IPS-NIHi11 (cell line): Measurements from ENCODE around the gene NARS2.
"Not testable (repeated sequence)": the region's sequence is repeated elsewhere in the genome, so short reads cannot be mapped to it uniquely, and the experiment has no call there.

Source experiments
- DNase-seq: peaks from one replicate; pipeline ENCODE4 v3.0.0; 2012; ENCODE audit warnings: mixed read lengths, low spot score

The NARS2 gene

DNA sequence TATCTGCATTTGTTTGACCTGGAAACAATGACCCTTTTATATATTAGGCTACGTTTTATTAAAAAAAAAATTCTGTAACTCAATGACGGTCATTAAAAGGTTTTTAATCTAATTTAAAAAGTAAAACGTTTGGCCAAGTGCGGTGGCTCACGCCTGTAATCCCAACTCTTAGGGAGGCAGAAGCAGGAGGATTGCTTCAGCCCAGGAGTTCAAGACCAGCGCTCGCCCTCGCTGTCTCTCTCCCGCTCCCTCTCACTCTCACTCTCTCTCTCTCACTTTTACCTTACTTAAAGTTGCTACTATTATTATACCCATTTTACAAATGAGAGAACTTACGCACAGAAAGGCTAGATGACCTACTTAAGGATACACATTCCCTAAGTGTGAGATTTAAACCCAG, 814 bp upstream of the NARS2 start:
- DNase-seq, result no peak

DNA sequence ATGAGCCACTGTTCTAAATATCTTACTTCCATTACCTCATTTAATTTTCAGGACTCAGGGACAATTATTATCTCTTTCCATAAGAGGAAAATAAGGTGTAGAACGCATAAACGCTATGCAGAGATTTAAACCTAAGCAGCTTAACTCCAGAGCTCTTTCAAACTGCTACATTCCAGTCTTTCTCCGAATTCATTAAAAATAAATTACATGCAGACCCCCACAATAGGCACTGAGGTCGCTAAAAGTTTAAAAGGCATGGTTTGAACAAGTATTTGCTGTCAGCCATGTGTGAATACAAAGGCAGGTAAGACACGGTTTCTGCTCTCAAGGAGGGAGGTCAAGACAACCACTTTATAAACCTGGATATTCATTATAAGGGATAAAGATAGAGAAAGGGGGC, 983 bp downstream of the NARS2 start:
- no peak for DNase-seq

DNA sequence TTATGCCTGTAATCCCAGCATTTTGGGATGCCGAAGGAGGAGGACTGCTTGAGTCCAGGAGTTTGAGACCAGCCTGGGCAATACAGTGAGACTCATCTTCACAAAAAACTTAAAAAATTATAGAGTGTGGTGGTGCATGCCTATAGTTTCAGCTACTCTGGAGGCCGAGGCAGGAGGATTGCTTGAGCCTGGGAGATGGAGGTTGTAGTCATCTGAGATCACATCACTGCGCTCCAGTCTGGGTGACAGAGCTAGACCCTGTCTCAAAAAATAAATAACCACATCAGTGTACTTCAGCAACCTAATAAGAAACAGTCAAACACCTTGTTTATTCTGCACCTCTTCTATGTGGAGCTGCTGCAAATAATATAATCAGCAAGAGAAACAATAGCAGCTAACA, 1.4 kb downstream of the NARS2 start:
- DNase-seq, result no peak

DNA sequence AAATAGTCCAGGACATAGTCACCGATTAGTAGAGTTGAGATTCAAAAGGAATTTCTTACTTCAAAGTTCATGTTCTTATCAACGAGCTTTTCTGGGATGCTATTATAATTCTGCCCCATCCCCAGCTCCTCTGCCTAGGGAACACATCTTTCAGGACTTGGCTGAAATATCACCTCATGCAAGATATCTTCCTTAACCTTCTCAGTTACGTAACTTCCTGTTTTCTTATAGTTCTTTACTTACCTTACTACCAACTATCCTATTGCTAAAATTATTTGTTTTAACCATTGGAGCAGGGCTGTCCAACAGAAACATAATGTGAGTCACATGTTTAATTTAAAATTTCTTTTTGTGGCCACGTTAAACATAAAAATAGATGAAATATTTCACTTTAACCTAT, 2.3 kb downstream of the NARS2 start:
- no peak for DNase-seq

DNA sequence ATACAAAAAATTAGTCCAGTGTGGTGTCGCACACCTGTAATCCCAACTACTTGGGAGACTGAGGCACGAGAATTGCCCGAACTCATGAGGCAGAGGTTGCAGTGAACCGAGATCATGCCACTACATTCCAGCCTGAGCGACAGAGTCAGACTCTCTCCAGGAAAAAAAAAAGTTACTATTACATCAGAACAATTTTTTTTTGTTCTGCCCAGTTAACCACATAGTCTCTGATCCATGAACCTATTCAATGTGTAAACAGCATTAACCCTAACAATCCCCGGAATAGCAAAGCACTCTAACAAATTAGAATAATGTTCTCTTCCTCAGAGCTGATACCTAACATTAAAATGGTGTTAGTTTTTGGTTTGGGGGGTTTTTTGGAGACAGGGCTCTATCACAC, 4.6 kb downstream of the NARS2 start:
- DNase-seq, result no peak

DNA sequence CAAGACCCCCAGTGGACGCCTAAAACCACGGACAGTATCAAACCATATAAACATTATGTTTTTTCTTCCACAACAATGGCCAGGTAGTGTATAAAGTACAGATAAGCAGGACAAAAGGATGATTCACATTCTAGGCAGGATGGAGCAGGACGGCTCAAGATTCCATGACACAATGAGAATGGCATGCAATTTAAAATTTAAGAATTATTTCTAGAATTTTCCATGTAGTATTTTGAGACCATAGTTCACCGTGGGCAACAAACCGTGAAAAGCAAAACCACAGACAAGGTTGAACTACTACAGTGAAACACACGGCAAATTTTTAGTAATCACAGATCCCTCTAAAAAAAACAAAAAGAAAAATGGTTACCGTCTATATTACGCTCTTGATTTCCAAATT, 7.5 kb downstream of the NARS2 start:
- no peak for DNase-seq

DNA sequence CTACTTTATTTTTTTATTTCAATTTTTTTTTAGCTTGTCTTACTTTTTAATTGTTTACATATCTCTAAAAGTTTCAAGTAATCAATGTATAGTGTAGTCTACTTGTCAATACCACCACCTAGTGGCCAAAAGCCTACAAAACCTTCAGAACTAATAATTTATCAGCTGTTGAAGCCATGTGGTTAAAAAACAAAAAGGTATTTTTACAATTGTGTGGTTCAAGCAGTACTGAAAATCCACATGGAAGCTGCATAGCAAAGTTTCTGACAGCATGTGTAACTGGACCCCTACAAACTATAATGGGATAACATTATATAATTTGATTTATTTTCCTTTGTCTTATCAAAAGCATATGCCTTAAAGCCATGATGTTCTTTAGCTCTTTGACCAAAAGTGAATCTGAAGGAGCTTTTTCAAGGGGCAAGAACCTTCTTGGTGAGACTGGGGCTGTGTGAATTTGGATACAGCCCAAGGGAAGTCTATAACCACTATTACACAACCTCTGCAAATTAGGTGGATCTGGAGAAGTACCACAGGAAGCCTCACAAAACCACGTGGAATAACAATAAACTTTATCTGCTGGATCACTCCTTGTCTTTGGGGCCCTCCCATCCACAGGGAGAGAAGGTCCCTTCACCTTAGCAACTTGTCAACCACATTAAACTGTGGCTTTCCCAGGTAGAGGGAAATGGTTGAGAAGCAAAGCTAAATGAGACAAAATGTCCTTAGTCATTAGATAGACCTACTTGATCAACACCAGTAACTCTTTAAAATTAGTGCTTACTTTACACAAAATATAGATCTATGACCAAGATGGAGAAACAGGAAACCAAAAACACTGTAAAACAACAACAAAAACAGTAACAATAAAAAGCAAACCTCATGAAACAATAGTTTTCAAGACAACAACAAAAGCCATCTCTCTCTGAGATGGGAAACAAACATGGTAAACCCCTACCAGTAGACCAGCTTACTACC, 9.9 kb downstream of the NARS2 start:
- DNase-seq, result peak; percentile 45

DNA sequence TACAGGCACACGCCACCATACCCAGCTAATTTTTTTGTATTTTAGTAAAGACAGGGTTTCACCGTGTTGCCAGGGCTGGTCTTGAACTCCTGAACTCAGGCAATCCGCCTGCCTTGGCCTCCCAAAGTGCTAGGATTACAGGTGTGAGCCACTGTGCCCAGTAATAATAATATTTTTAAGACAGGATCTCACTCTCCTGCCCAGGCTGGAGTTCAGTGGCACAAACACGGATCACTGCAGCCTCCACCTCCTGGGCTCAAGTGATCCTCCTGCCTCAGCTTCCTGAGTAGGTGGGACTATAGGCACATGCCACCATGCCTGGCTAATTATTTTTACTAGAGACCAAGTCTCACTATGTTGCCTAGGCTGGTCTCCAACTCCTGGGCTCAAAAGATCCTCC, 10.6 kb downstream of the NARS2 start:
- not testable (repeated sequence) for DNase-seq

DNA sequence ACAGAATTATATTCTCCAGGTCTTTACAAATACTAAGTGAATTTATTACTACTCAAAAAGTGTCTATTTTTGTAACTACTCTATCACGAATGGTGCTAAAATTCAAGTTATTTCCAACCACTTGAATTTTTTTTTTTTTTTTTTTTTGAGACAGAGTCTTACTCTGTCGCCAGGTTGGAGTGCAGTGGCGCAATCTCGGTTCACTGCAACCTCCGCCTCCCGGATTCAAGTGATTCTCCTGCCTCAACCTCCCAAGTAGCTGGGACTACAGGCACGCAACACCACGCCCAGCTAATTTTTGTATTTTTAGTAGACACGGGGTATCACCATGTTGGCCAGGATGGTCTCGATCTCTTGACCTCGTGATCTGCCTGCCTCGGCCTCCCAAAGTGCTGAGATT, 11.6 kb downstream of the NARS2 start:
- not testable (repeated sequence) for DNase-seq

DNA sequence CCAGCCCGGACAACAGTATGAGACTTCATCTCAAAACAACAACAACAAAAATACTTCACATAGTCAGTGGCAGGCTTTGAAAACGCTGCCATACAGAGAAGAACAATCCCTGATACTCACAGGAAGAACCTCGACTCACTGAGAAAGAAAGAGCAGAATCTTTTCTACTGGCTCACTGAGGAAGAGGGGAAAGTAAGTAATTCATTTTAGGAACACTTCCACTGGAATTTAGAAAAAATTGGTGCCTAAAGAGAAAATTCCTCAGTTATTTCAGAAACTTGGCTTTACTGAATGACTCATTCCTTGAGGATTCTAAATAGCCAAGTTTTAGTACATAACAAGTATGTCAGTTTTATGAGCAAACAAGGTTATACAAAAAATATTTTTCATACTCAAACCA, 12.3 kb downstream of the NARS2 start:
- no peak for DNase-seq

DNA sequence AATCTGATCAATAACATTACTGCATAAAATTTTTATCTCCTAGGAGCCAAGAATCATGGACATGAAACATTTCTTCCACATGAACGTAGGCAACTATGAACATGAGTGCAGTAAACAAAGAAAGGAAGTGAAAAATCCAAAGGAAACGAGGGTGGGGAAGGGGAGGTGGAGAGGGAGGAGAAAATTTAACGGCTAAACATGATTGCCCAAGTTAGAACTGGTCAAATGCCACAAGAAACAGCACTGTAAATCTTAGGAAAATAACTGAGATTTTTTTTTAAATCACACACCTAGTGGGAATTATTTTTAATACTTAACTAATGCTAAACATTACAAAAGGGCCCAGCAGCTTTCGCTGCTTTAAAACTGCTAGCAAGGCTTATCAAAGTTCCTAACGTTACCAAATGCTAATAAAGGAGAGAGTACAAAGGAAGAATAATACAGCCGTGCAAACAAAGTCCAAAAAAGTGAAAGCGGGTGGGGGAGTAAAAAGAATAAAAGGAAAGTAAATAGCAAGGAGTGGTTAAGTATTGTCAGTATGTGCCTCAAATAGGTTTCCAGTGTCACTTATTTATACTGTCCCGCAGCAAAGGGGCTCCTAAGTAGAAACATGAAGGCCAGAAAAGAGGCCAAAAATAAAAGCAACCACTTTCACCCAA, 13.7 kb downstream of the NARS2 start:
- no peak for DNase-seq

DNA sequence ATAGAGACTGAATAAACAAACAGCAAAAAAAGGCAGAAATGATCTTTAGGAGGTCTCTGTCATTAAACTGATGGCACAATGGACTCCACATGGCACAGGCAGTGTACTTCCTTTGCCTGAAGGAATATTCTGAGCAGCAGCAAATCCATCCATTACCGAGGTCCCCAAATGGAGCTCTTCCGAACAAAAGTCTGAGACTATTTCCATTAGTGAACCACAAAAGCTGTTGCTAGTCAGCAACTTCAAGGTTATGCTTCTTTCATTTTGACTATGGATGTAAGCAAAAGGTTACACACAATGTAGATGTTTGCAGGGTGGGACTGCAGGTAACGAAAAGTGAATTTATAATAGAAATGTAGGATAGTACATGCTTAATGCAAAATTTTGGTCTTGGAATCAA, 14.5 kb downstream of the NARS2 start:
- DNase-seq, result no peak

DNA sequence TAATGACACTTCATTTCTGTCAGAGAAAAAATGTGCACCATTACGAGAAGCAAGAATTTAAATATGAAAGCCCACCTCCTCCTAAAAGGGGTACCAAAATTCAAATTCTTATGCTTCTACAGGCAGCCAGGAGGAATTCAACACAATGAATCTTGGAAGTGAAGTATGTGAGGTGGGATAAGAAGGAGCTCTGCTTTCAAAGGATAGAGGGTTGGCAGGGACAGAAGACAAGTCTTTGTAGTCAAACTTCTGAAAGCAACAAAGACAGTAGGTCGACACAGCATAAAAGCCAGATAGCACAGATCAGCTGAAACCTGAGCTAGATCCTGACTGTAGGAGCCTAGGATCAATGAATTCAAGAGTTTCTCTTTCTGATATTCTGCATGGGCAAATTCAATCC, 17.4 kb downstream of the NARS2 start:
- DNase-seq, result no peak

DNA sequence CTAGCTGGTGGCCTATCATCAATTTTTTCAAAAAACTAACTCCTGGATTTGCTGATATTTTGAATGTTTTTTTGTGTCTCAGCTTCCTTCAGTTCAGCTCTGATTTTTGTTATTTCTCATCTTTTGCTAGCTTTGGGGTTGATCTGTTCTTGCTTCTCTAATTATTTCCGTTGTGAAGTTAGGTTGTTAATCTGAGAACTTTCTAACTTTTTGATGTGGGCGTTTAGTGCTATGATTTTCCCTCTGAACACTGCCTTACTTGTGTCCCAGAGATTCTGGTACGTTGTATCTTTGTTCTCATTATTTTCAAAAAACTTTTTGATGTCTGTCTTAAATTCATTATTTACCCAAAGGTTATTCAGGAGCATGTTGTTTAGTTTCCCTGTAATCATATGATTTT, 19.1 kb downstream of the NARS2 start:
- DNase-seq, result no peak

DNA sequence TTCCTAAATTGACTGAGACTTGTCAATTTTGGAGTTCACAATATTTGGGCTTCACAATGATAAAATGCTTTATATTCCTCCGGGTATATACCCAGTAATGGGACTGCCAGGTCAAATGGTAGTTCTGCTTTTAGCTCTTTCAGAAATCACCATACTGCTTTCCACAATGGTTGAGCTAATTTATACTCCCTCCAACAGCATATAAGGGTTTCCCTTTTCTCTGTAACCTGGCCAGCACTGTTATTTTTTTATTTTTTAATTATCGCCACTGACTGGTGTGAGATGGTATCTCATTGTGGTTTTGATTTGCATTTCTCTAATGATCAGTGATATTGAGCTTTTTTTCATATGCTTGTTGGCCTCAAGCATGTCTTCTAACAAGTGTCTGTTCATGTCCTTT, 21.8 kb downstream of the NARS2 start:
- no peak for DNase-seq

DNA sequence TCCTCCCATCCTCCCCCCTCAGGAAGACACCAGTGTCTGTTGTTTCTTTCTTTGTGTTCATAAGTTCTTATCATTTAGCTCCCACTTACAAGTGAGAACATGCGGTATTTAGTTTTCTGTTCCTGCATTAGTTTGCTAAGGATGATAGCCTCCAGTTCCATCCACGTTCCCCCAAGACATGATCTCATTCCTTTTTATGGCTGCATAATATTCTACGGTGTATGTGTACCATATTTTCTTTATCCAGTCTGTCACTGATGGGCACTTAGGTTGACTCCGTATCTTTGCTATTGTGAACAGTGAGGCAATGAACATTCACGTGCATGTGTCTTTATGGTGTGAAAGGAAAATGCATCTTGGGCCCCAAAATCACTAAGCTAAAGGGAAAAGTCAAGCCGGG, 22.5 kb downstream of the NARS2 start:
- DNase-seq, result not testable (repeated sequence)

DNA sequence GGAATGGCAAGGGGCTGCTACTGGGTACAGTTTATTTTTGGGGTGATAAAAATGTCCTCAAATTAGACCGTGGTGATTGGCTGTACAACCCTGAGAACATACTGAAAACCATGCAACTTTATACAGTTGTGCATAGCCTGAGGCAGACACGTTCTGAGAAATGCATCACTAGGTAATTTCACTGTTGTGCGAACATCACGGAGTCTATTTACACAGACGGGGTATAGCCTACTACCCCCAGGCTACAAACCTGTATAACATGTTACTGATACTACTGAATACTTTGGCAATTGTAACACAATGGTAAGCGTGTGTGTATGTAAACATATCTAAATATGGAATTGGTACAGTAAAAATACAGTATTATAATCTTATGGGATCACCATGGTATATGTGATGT, 23.6 kb downstream of the NARS2 start:
- DNase-seq, result no peak

DNA sequence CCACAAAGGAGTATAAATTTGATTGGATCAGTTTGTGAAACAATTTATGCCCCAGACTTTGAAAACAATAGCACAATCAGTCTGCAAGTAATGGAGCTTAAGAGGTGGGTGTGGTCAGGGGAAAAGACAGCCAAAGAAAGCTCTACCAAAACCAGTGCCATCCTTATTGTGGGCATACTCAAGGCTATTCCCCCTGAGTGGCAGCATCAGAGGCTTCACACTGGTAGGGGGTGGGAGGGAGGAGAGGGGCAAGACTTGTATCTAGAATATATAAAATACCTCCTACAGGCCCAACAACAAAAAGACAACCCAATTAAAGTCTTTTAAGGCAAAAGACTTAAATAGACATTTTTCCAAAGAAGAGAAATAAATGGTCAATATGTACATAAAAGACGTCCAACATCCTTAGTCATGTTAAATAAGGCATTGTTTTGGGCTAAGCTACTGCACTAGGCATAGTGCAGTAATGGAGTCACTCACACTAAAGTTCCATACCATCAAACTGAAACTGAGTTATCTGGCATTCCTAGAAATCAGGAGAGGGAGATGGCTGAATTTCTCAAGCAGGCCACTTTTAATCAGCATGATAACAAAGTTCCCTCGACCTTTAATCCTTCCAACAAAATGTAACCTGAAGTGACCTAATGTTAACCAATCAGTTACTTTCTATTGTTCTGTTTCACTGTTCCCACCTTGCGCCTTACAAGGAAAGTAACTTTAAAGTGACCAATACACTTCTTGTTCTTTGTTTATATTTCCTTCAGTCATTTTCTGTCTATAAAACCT, 24.8 kb downstream of the NARS2 start:
- DNase-seq, result peak; percentile 71

DNA sequence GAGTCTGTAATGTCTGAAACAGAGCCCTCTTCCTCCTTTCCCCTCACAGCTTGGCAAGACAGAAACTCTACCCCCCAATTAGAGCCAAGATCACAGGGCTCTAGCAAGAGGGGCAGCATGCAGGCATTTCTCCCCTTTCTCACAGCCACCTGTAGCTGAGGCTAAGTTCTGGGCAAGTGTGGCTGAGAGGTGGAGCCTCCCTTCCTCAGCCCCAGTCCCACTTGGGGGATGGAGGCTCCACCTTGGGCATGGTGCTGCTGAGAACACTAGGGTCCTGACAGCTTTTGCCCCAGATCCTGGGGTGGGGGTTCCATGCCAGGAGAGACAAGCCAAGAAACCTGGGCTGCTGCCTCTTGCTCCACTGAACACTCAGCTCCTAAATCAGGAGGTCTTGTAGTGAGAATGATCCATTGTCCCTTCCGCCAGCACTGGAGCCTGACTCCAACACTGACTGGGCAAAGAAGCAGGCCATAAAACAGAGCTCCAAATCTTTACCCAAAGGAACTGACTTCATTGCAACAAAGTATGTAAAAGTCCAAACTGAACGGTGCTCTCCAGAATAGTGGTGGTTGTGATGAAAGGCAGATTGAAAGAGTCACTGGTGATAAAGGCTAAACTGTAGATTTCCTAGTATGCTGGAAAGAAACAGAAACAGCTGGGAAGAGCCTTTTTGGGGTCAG, 25.6 kb downstream of the NARS2 start:
- no peak for DNase-seq

DNA sequence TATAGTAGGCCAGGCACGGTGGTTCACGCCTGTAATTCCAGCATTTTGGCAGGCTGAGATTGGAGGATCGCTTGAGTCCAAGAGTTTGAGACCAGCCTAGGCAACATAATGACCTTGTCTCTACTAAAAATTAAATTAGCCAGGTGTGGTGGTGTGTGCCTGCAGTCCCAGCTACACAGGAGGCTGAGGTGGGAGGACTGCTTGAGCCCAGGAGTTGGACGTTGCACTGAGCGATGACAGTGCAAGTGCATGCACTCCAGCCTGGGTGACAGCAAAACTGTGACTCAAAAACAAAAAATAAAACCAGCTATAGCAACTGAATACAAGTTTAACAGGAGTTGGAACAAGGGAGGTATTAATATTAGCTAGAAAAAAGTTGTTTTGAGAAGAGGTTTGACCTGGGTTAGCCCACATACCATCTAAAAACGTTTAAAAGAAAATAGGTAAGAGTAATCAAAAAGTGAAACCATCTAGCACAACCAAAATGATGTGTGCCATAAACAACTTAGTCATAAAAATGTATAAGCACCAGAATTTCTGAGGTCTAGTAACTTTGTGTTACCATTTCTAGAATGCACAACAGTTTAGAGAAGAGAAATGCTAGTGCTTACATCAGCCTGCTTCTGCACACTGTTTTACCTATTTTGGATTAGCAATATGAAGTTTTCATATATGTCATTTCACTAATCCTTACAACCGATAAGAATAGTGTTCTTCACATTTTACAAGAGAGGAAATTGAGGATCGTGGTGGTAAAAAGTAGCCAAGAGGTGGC, 26.5 kb downstream of the NARS2 start:
- no peak for DNase-seq

DNA sequence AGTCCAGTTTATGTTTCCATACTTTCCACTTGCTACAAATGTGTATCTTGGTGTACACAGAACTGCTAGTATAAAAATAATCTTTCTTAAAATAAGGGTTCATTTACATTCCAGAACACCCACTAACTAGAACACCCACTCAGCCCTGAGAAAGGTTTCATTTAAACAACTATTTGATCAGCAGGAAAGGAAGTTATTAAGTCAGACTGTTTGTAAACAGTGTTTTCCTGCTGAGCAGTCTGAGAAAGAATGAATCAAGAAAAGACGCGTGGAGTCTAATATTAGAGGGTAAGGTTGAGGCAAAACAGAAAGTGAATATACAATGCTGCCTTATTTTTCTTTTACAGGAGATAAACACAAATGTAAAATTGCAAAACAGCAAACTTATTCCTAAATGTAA, 32.7 kb downstream of the NARS2 start:
- DNase-seq, result no peak
